H1 (cell line): ENCODE results near the gene SNHG17. TPM values are rescaled to one million over a fixed set of nuclear protein-coding genes. Genes with fewer than 3 reads are reported as not detected.

Experiments used
- CEBPB ChIP-seq: IDR thresholded peaks from 2 replicates; pipeline ENCODE4 v1.6.1; 2012; ENCODE audit warnings: low read depth, low read length
- CHD7 ChIP-seq: fragments of 300-600 bp; sonication (generic); IDR thresholded peaks from 2 replicates; pipeline ENCODE4 v1.7.1; 2012; ENCODE audit warnings: low read length, moderate library complexity, mild to moderate bottlenecking, inconsistent platforms; ENCODE audit not compliant: insufficient replicate concordance
- JUN ChIP-seq: IDR thresholded peaks from 2 replicates; pipeline ENCODE4 v1.6.1; 2011; ENCODE audit warnings: low read depth, mild to moderate bottlenecking, improper control_type of control experiment, low read length
- NANOG ChIP-seq: IDR thresholded peaks from 2 replicates; pipeline ENCODE4 v1.6.1; 2011; ENCODE audit warnings: low read length, low read depth, mild to moderate bottlenecking, inconsistent platforms; ENCODE audit not compliant: insufficient read depth, poor library complexity, severe bottlenecking
- POLR2A ChIP-seq, 2 experiments: IDR thresholded peaks; 1 replicate in 1 of 2; 2 replicates in 1 of 2; pipeline ENCODE4 v1.6.1; 2011; ENCODE audit warnings: low read depth in 2 of 2, low read length in 2 of 2, mild to moderate bottlenecking in 2 of 2; ENCODE audit errors: control extremely low read depth in 1 of 2
- polyA plus RNA-seq, 7 experiments: library from polyadenylated mRNA; depleted of rRNA in 3 of 7; stranded (reverse) in 5 of 7; unstranded in 2 of 7; fragments of >200 nt in 5 of 7; fragments of 200-250 nt in 2 of 7; gene quantifications; 1 replicate in 5 of 7; 2 replicates in 1 of 7; 4 replicates in 1 of 7; pipeline versions ENCODE4 v1.2.1 to v1.2.3, GENCODE V29; 2011 to 2013; ENCODE audit warnings: missing spikeins in 2 of 7, mixed read lengths in 2 of 7
- total RNA-seq: library from RNA; stranded (reverse); fragmentation: NEBNext Ultra II Directional; extraction: Animal tissue kit (Norgen Biotek cat#: 25700); gene quantifications from 2 replicates; pipeline ENCODE4 v1.2.1, GENCODE V29; 2021

Gene SNHG17
- total and polyA plus RNA-seq, 2 of the 8 experiments (the other 6 are each of a cell fraction or from before 2014, with no cell fraction given) = 59.4 to 59.8 TPM

GRCh38 chr20:38452880-38453624 lies 17.9 kb upstream of the SNHG17 start (continued):
- TF ChIP-seq CHD7 = no peak
- no peak for TF ChIP-seq CEBPB
- TF ChIP-seq POLR2A (IDR thresholded peaks at IDR 0.05; ENCODE audit: control extremely low read depth in 1 of 2, low read depth in 2 of 2, low read length in 2 of 2) = no peak
- TF ChIP-seq NANOG = no peak
- TF ChIP-seq JUN = no peak
- TF ChIP-seq, all 59 proteins: peak for 0
